GM19099 (cell line): ENCODE measurements around the gene ZNF76.

ENCODE experiments used
- POLR2A ChIP-seq: IDR thresholded peaks from 3 replicates; pipeline ENCODE4 v1.6.1; 2011; ENCODE audit warnings: low read depth; ENCODE audit not compliant: insufficient read length; ENCODE audit errors: extremely low read depth

The ZNF76 gene

GRCh38 chr6:35319346-35320030, 60.0 kb downstream of the ZNF76 start:
- no peak for TF ChIP-seq POLR2A

GRCh38 chr6:35320031-35320410, 60.5 kb downstream of the ZNF76 start:
- TF ChIP-seq POLR2A = no peak

- no peak for TF ChIP-seq POLR2A
Measured at GRCh38 chr6:35321091-35321490, 61.6 kb downstream of the ZNF76 start.

GRCh38 chr6:35327349-35328027, 68.0 kb downstream of the ZNF76 start:
- no peak for TF ChIP-seq POLR2A

GRCh38 chr6:35328108-35328723, 68.7 kb downstream of the ZNF76 start:
- TF ChIP-seq POLR2A = no peak

GRCh38 chr6:35330541-35331119, 71.1 kb downstream of the ZNF76 start:
- no peak for TF ChIP-seq POLR2A

- no peak for TF ChIP-seq POLR2A
Measured at GRCh38 chr6:35341557-35341956, 82.0 kb downstream of the ZNF76 start.

- peak; percentile 58 for TF ChIP-seq POLR2A
Measured at GRCh38 chr6:35342258-35343091, 82.9 kb downstream of the ZNF76 start, which contains the start of gene PPARD. TSS of gene PPARD (plus strand) at chr6:35342558. CDS start at chr6:35411088, 68,530 bp downstream.

- TF ChIP-seq POLR2A = no peak
Measured at GRCh38 chr6:35343092-35343834, 83.7 kb downstream of the ZNF76 start.

- TF ChIP-seq POLR2A = no peak
Measured at GRCh38 chr6:35343835-35344550, 84.5 kb downstream of the ZNF76 start.
